Measurements from ENCODE around the gene IGFLR1.

- TF ChIP-seq CTCF (IDR thresholded peaks at IDR 0.05; ENCODE audit: low read length) (no peak), EZH2 (optimal IDR thresholded peaks at IDR 0.05; ENCODE audit: low read depth, low read length) (no peak)
These were observed 16.9 kb downstream of the IGFLR1 start for GRCh38 chr19:35725216-35725861.
